DND-41 (cell line): Measurements from ENCODE around the gene FBXL15.

Source experiments
- CTCF ChIP-seq: IDR thresholded peaks from 2 replicates; pipeline ENCODE4 v1.5.1; 2012; ENCODE audit warnings: borderline replicate concordance, low read length, moderate library complexity, mild to moderate bottlenecking; ENCODE audit not compliant: poor library complexity, severe bottlenecking; ENCODE audit errors: extremely low read depth
- EZH2 ChIP-seq: IDR thresholded peaks from 3 replicates; pipeline ENCODE4 v1.6.1; 2012; ENCODE audit warnings: borderline replicate concordance, low read depth, mild to moderate bottlenecking, moderate library complexity, low read length, inconsistent platforms; ENCODE audit not compliant: severe bottlenecking

- TF ChIP-seq CTCF, result no peak
- TF ChIP-seq EZH2, result no peak
These were observed 19.9 kb upstream of the FBXL15 start for GRCh38 chr10:102400598-102401341.
